Astrocyte of the spinal cord (primary cell): ENCODE results near the gene NXPH4.

ENCODE experiments used
- DNase-seq: peaks from one replicate; pipeline ENCODE4 v3.0.0; 2011; ENCODE audit warnings: low read depth, low spot score
- H3K4me3 ChIP-seq: 2 replicates; pipeline ENCODE4 v1.5.1; 2011; ENCODE audit warnings: low read depth, mild to moderate bottlenecking, low read length, moderate library complexity
- in situ Hi-C: cut with HindIII; loops from 2 replicates; pipeline ENCODE4 v1.10.0; 2017; ENCODE audit warnings: low sequenced_read_pairs
- TF ChIP-seq, protein P1 (sequence below): IDR thresholded peaks from 2 replicates; pipeline ENCODE4 v1.5.1; 2012; ENCODE audit warnings: low read depth, mild to moderate bottlenecking, low read length, inconsistent platforms

NXPH4 gene

GRCh38 chr12:57181561-57182155 is 34.9 kb upstream of the NXPH4 start:
- no peak overlapping the region for H3K4me3 ChIP-seq
- DNase-seq, result no peak
- in situ Hi-C loops, result no loop called here
- TF ChIP-seq, protein P1, sequence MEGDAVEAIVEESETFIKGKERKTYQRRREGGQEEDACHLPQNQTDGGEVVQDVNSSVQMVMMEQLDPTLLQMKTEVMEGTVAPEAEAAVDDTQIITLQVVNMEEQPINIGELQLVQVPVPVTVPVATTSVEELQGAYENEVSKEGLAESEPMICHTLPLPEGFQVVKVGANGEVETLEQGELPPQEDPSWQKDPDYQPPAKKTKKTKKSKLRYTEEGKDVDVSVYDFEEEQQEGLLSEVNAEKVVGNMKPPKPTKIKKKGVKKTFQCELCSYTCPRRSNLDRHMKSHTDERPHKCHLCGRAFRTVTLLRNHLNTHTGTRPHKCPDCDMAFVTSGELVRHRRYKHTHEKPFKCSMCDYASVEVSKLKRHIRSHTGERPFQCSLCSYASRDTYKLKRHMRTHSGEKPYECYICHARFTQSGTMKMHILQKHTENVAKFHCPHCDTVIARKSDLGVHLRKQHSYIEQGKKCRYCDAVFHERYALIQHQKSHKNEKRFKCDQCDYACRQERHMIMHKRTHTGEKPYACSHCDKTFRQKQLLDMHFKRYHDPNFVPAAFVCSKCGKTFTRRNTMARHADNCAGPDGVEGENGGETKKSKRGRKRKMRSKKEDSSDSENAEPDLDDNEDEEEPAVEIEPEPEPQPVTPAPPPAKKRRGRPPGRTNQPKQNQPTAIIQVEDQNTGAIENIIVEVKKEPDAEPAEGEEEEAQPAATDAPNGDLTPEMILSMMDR, result no peak

DNA sequence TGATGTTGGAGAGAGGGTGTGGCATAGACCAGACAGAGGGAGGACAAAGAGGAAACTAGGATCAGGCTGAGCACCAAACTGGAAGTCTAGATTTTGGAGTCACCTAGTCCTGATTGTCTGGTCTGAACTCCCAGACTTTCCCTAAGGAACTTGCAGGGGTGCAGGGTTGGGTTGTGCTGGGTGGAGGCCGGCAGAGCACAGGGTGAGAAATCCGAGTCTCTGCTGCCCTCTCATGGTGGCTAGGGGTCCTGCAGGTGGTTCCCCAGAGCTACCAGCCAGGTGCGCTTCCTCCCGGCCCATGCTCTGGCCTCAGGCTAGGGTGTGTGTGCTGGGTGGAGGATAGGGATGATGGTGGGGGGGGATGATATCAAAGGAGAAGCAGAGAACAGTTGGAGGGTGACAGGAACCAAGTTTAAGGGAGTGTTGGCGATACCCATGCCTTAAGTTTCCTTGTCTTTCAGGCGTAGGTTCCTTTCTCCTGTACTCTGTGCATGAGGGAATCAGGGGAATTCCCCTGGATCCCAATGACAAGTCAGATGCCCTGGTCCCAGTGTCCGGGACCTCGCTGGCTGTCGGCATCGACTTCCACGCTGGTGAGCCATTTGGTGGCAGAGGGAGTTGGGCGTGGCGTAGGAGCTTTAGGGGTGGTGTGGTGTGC is 33.5 kb upstream of the NXPH4 start:
- TF ChIP-seq, protein P1, result peak; percentile 91
- H3K4me3 ChIP-seq, result no peak overlapping the region
- DNase-seq, result peak; percentile 30
- in situ Hi-C loops, result no loop called here

DNA sequence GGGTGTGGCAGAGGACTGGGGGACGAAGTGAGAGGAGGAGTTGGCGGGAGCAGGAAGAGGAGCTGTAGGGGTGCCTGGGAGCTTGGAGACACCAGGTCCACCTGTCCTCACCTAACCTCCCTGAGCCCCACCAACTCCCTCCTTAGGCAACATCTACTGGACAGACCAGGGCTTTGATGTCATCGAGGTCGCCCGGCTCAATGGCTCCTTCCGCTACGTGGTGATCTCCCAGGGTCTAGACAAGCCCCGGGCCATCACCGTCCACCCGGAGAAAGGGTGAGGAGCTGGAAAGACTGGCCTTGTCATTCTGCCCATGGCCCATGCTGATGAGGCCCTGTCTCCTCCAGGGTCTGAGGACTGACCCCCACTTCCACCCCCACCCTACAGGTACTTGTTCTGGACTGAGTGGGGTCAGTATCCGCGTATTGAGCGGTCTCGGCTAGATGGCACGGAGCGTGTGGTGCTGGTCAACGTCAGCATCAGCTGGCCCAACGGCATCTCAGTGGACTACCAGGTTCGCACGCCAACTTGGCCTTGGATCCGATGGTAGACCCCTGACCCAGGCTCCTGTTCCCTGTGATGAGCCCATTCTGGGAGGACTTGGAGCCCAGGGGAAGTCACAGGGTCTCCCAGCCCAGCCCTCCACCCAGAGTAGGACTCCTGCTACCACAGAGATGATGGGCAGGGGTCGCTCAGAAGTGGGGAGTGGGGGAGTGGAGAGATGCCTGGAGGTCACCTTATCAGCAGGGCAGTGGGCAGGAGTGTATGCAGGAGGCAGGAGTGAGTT is 32.5 kb upstream of the NXPH4 start:
- no peak overlapping the region for H3K4me3 ChIP-seq
- TF ChIP-seq, protein P1, result no peak
- in situ Hi-C loops, result no loop called here

GRCh38 chr12:57185403-57185802 is 31.2 kb upstream of the NXPH4 start:
- DNase-seq, result no peak
- in situ Hi-C loops, result no loop called here
- H3K4me3 ChIP-seq, result no peak overlapping the region
- TF ChIP-seq, protein P1, result no peak

More for the DNA sequence above, 32.5 kb upstream of the NXPH4 start:
- DNase-seq, result no peak

- no peak overlapping the region for H3K4me3 ChIP-seq
- in situ Hi-C loops, result no loop called here
- TF ChIP-seq, protein P1, result no peak
- no peak for DNase-seq
These were observed 30.6 kb upstream of the NXPH4 start for GRCh38 chr12:57185906-57186508.

DNA sequence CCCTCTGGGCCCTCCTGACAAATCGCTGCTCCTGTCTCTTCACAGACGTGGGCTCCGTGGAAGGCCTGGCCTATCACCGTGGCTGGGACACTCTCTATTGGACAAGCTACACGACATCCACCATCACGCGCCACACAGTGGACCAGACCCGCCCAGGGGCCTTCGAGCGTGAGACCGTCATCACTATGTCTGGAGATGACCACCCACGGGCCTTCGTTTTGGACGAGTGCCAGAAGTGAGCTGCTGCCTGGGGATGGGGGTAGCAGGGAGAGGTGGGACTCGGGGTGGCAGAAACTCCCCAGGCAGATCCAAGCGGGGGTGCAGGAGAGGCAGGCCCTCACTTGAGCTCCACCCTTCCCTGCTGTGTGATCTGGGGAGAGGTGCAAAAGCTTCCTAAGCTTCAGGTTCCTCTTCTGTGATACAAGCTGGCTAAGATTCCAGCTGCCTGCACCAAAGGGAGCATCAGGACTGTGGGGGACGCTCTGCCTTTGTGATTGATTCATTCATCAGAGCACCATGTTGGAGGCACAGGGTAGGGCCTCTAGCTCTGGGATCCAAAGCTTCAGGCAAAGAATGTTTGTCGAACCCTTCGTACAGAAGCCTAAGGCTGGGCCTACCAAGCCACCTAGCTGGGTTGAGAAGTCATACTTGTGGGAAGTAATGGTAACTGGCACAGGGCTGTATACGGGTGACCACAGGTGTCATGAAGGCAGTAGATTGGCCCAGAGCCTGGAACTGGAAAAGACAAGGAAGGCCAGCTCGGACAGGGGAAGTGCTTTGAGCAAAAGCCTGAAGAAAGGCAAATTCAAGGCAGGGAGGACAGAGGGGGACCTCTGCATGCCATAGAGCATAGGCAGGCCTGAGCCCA is 29.1 kb upstream of the NXPH4 start:
- DNase-seq, result no peak
- TF ChIP-seq, protein P1, result no peak

More for the DNA sequence above, 29.1 kb upstream of the NXPH4 start:
- in situ Hi-C loops, result no loop called here
- H3K4me3 ChIP-seq, result no peak overlapping the region
